Smooth muscle cell (in vitro differentiated cells): Measurements from ENCODE around the gene SIPA1L3. TPM values are rescaled to one million over a fixed set of nuclear protein-coding genes. Genes with fewer than 3 reads are reported as not detected.

ENCODE experiments used
- DNase-seq: peaks from one replicate; lab custom pipeline; 2025; ENCODE audit not compliant: unreplicated experiment; lab: John Stamatoyannopoulos, UW
- H2AFZ ChIP-seq: fragments of 200-600 bp; sonication (generic); 2 replicates; pipeline ENCODE4 v1.6.0; 2016; ENCODE audit warnings: antibody characterized with exemption, low read depth, mild to moderate bottlenecking
- H3F3A ChIP-seq: fragments of 200-600 bp; sonication (generic); 2 replicates; pipeline ENCODE4 v1.6.0; 2017; ENCODE audit warnings: antibody characterized with exemption, low read depth
- H3K27ac ChIP-seq: fragments of 200-600 bp; sonication (generic); 2 replicates; pipeline ENCODE4 v1.5.1; 2016; ENCODE audit warnings: low read depth, mild to moderate bottlenecking
- H3K27me3 ChIP-seq: fragments of 200-600 bp; sonication (generic); 2 replicates; pipeline ENCODE4 v1.6.1; 2016; ENCODE audit warnings: low read depth, mild to moderate bottlenecking
- H3K36me3 ChIP-seq: fragments of 200-600 bp; sonication (generic); 2 replicates; pipeline ENCODE4 v1.5.1; 2016; ENCODE audit warnings: low read depth
- H3K4me1 ChIP-seq: fragments of 200-600 bp; sonication (generic); 2 replicates; pipeline ENCODE4 v1.5.1; 2016; ENCODE audit warnings: low read depth
- H3K4me2 ChIP-seq: fragments of 200-600 bp; sonication (generic); 2 replicates; pipeline ENCODE4 v1.6.0; 2016; ENCODE audit warnings: mild to moderate bottlenecking
- H3K4me3 ChIP-seq: fragments of 200-600 bp; sonication (generic); 2 replicates; pipeline ENCODE4 v1.5.1; 2016; ENCODE audit warnings: mild to moderate bottlenecking
- H3K79me2 ChIP-seq: fragments of 200-600 bp; sonication (generic); 2 replicates; pipeline ENCODE4 v1.6.0; 2016; ENCODE audit warnings: low read depth, mild to moderate bottlenecking
- H3K9ac ChIP-seq: fragments of 200-600 bp; sonication (generic); 2 replicates; pipeline ENCODE4 v1.6.0; 2016; ENCODE audit warnings: low read depth
- H3K9me3 ChIP-seq: fragments of 200-600 bp; sonication (generic); replicated peaks from 2 replicates; pipeline ENCODE4 v1.5.1; 2016; ENCODE audit warnings: low read depth
- H4K20me1 ChIP-seq: fragments of 200-600 bp; sonication (generic); 2 replicates; pipeline ENCODE4 v1.6.0; 2016; ENCODE audit warnings: low read depth
- WGBS: methylation state at CpG from one replicate; pipeline ENCODE4 v1.1.7; 2016; ENCODE audit warnings: low lambda C conversion rate; 5-methylcytosine and 5-hydroxymethylcytosine counted together
- polyA plus RNA-seq: library from polyadenylated mRNA; unstranded; fragments of >200 nt; fragmentation: Nextera tagmentation; extraction: Ambion mirVana; gene quantifications from 2 replicates; pipeline ENCODE4 v1.2.1, GENCODE V29; 2016
- total RNA-seq: library from RNA; depleted of rRNA; stranded (reverse); fragments of >200 nt; gene quantifications from 2 replicates; pipeline ENCODE4 v1.2.3, GENCODE V29; 2014
- TF ChIP-seq, protein P1 (sequence below): fragments of 200-600 bp; sonication (generic); IDR thresholded peaks from 2 replicates; pipeline ENCODE4 v1.5.1; 2017; ENCODE audit warnings: borderline replicate concordance, mild to moderate bottlenecking, antibody characterized with exemption; ENCODE audit not compliant: insufficient read depth, poor library complexity, severe bottlenecking

SIPA1L3 gene
- total and polyA plus RNA-seq, 2 experiments from 2014 or later, result 6.5 to 7.6 TPM

DNA sequence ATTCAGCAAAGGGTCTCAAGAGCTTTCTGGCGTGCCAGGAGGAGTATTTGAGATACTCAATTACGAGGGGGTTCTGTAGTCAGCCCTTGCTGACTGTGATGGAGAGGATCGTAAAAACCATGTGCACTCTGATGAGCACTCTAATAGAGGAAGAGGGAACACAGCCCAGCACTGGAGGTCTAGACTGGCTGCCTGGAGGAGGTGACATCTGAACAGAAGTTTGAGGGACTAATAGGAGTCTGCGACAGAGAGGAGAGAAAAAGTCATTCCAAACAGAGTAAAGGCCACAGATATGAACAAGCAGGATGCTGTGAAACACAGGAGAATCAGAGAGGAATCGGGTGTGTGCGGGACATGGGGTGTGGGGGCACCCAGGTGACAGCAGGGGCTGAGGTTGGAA lies 237.7 kb downstream of the SIPA1L3 start:
- Histone ChIP-seq H3F3A (no peaks in the 10 kb centered on the region), H3K9ac (no peak overlapping the region), H3K36me3 (no peaks in the 10 kb centered on the region), H3K79me2 (no peaks in the 10 kb centered on the region), H3K27me3 (no peaks in the 10 kb centered on the region), H4K20me1 (no peaks in the 10 kb centered on the region), H3K9me3 (no peaks in the 10 kb centered on the region), H3K4me3 (no peak overlapping the region), H3K27ac (no peak overlapping the region), H3K4me2 (no peak overlapping the region), H2AFZ (no peak overlapping the region), H3K4me1 (no peaks in the 10 kb centered on the region)
- no peak for DNase-seq
- TF ChIP-seq, protein P1, sequence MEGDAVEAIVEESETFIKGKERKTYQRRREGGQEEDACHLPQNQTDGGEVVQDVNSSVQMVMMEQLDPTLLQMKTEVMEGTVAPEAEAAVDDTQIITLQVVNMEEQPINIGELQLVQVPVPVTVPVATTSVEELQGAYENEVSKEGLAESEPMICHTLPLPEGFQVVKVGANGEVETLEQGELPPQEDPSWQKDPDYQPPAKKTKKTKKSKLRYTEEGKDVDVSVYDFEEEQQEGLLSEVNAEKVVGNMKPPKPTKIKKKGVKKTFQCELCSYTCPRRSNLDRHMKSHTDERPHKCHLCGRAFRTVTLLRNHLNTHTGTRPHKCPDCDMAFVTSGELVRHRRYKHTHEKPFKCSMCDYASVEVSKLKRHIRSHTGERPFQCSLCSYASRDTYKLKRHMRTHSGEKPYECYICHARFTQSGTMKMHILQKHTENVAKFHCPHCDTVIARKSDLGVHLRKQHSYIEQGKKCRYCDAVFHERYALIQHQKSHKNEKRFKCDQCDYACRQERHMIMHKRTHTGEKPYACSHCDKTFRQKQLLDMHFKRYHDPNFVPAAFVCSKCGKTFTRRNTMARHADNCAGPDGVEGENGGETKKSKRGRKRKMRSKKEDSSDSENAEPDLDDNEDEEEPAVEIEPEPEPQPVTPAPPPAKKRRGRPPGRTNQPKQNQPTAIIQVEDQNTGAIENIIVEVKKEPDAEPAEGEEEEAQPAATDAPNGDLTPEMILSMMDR, result no peak
- WGBS, result 96% methylated on average over 6 of the region's 6 CpGs

DNA sequence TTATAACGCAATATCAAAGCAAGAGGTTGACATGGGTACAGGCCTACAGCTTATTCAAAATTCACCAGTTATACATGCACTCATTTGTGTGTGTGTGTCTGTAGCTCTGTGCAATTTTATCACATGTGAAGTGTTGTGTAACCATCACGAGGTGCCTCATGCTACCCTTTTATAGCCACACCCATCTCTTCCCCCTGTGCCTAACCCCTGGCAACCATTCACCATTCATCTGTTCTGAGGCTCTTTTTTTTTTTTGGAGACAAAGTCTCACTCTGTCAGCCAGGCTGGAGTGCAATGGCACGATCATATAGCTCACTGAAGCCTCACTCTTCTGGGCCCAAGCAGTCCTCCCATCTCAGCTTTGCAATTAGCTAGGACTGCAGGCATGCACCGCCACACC lies 238.6 kb downstream of the SIPA1L3 start:
- DNase-seq, result no peak
- no peaks in the 10 kb centered on the region for H4K20me1 ChIP-seq
- H3F3A ChIP-seq, result no peaks in the 10 kb centered on the region
- H3K27me3 ChIP-seq, result no peaks in the 10 kb centered on the region
- TF ChIP-seq, protein P1, result no peak
- H3K9ac ChIP-seq, result no peak overlapping the region
- H3K27ac ChIP-seq, result no peak overlapping the region
- H3K4me2 ChIP-seq, result no peak overlapping the region
- H3K4me1 ChIP-seq, result no peaks in the 10 kb centered on the region
- 93% methylated on average over 4 of the region's 4 CpGs for WGBS
- H3K79me2 ChIP-seq, result no peaks in the 10 kb centered on the region
- no peak overlapping the region for H2AFZ ChIP-seq
- no peak overlapping the region for H3K4me3 ChIP-seq
- H3K9me3 ChIP-seq, result no peaks in the 10 kb centered on the region
- H3K36me3 ChIP-seq, result no peaks in the 10 kb centered on the region

DNA sequence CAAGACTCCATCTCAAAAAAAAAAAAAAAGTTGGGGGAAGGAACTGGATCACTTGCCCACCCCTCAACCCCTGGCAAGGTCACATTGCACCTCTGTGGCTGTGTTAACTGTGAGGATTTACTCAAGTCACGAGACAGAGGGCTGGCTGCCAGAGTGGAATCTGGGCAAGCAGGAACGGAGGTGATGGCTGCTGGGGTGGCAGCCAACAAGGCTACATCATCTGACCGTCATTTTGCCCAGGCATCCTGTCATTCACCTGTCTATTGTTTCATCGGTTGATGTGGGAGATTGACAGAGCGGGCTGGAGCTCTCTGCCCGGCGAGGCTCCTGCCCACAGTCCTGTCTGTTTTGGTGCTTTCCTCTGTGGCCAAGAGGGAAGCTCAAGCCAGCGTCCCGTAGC lies 241.3 kb downstream of the SIPA1L3 start:
- no peak overlapping the region for H3K9ac ChIP-seq
- H2AFZ ChIP-seq, result no peak overlapping the region
- H3K9me3 ChIP-seq, result no peaks in the 10 kb centered on the region
- TF ChIP-seq, protein P1, result no peak
- no peaks in the 10 kb centered on the region for H3K4me1 ChIP-seq
- no peak overlapping the region for H3K27ac ChIP-seq
- H3K27me3 ChIP-seq, result no peaks in the 10 kb centered on the region
- H3F3A ChIP-seq, result no peaks in the 10 kb centered on the region
- H3K4me3 ChIP-seq, result no peak overlapping the region
- no peaks in the 10 kb centered on the region for H4K20me1 ChIP-seq
- no peak overlapping the region for H3K4me2 ChIP-seq
- no peaks in the 10 kb centered on the region for H3K36me3 ChIP-seq
- WGBS, result 93% methylated on average over 9 of the region's 9 CpGs
- DNase-seq, result no peak
- H3K79me2 ChIP-seq, result no peaks in the 10 kb centered on the region

DNA sequence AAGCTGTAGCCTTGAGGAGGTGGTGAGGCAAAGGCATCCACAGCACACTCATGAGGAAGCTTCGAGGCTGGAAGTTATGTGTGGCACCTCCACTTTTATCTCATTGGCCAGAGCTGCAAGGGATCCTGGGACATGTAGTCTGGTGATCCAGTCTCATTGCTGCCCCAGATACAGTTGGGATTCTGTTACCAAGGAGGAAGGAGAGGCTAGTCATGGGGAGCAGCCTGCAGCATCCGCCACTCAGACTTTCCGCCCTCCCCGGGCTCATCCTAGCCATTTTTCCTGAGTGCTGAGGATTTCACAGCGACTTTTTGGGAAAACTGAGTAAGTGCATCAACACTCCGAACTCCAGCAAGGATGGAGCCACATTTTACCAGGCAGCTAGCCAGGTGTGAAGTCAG lies 242.7 kb downstream of the SIPA1L3 start:
- 91% methylated on average over 6 of the region's 6 CpGs for WGBS
- TF ChIP-seq, protein P1, result no peak
- no peak for DNase-seq

More for the DNA sequence above, 242.7 kb downstream of the SIPA1L3 start:
- Histone ChIP-seq H3K79me2 (no peaks in the 10 kb centered on the region), H3K9me3 (no peaks in the 10 kb centered on the region), H3K4me1 (no peaks in the 10 kb centered on the region), H3K4me2 (no peak overlapping the region), H3K4me3 (no peak overlapping the region), H3F3A (no peaks in the 10 kb centered on the region), H4K20me1 (no peaks in the 10 kb centered on the region), H3K36me3 (no peaks in the 10 kb centered on the region), H3K9ac (no peak overlapping the region), H2AFZ (no peak overlapping the region), H3K27ac (no peak overlapping the region), H3K27me3 (no peaks in the 10 kb centered on the region)
